Activated CD4-positive, alpha-beta T cell treated with anti-CD3 and anti-CD28 coated beads for 36 hours (primary cell): ENCODE measurements around the gene STK11. TPM values are rescaled to one million over a fixed set of nuclear protein-coding genes. Genes with fewer than 3 reads are reported as not detected.

Source experiments
- ATAC-seq: fragments of 200-7000 bp; cut with Tn5 transposase; one replicate; pipeline ENCODE4 v1.10.0; 2021; ENCODE audit warnings: mild to moderate bottlenecking, moderate library complexity
- CTCF ChIA-PET: fragments of 350-600 bp; sonication (Branson Sonifier 250); formaldehyde crosslinking; loops from one replicate; lab custom pipeline; 2021; ENCODE audit warnings: antibody characterized with exemption; lab: Charles Lee
- POLR2A ChIA-PET: fragments of 350-600 bp; sonication (Branson Sonifier 250); formaldehyde crosslinking; loops from one replicate; lab custom pipeline; 2021; ENCODE audit warnings: antibody characterized with exemption, inconsistent platforms; lab: Charles Lee
- DNase-seq: peaks from one replicate; pipeline ENCODE4 v3.0.0-alpha.2; 2020
- H3K27ac Mint-ChIP-seq: one replicate; pipeline ENCODE4 v1.8.0; 2021; ENCODE audit warnings: mixed read lengths
- H3K27me3 Mint-ChIP-seq: one replicate; pipeline ENCODE4 v1.8.0; 2021; ENCODE audit warnings: mixed read lengths
- H3K36me3 Mint-ChIP-seq: one replicate; pipeline ENCODE4 v1.8.0; 2021; ENCODE audit warnings: low read depth, mixed read lengths
- H3K4me1 Mint-ChIP-seq: one replicate; pipeline ENCODE4 v1.8.0; 2021; ENCODE audit warnings: mixed read lengths
- H3K4me3 Mint-ChIP-seq: one replicate; pipeline ENCODE4 v1.8.0; 2021; ENCODE audit warnings: mild to moderate bottlenecking, moderate library complexity, mixed read lengths
- H3K9me3 Mint-ChIP-seq: one replicate; pipeline ENCODE4 v1.8.0; 2021; ENCODE audit warnings: low read depth, mixed read lengths
- intact Hi-C, 2 experiments: fragments of 100-400 bp; cut with DNase I in 1 of 2; cut with micrococcal nuclease in 1 of 2; formaldehyde crosslinking; loops; one replicate each; pipeline versions ENCODE4 v1.14.2 to v1.15.1; 2022 to 2024; cut with DNase I, micrococcal nuclease
- total RNA-seq, 2 experiments: library from RNA; stranded (reverse); gene quantifications; one replicate each; pipeline ENCODE4 v1.2.3, GENCODE V29; 2021

The STK11 gene
- total RNA-seq, 2 experiments from 2014 or later = 49.2 to 61.5 TPM

DNA sequence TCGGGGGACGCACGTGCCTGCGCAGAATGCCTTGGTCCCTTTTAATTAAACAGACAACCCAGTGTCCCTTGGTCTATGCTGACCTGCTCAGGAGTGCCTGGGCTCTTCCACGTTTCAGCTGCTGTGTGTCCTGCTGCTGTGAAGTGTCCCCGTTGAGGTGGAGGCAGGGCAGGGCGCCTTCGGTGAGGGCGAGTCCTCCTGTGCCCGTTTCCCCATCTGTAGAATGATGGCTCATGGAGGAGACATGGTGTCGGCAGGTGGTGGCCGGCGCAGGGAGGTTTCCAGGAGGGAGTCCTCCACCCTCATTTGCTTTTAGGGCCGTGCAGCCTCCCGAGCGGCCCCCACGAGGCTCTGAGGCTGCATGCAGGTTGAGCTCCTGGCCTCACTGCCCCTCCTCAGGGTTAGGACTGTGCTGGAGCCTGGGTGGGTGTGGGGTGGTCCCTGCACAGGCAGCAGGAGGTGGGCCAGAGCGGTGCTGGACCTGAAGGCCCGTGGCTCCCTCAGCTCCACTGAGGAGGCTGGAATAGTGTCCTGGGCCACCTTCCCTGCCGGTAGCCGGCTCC lies 8.8 kb downstream of the STK11 start:
- ATAC-seq (no peak), DNase-seq (no peak)
- no peaks in the 10 kb centered on the region for H3K27me3 Mint-ChIP-seq
- H3K4me3 Mint-ChIP-seq = peak overlapping the region; percentile 72
- ChIA-PET POLR2A (interaction anchor here (1.3 kb wide), 1 partner anchor 55 kb away, joined by 8 read pairs; the partner anchor contains the start of gene CIRBP), CTCF (interaction anchor here (0.5 to 1.2 kb wide), 5 partner anchors 9 to 189 kb away, joined by 3 to 6 read pairs (median 3); no protein-coding TSS in a partner anchor)
- peaks cover 31% of the 10 kb centered on the region for H3K4me1 Mint-ChIP-seq
- H3K9me3 Mint-ChIP-seq = no peaks in the 10 kb centered on the region
- intact Hi-C loops = no loop called here
- H3K36me3 Mint-ChIP-seq = peaks cover 26% of the 10 kb centered on the region
- H3K27ac Mint-ChIP-seq = peak overlapping the region; percentile 99

DNA sequence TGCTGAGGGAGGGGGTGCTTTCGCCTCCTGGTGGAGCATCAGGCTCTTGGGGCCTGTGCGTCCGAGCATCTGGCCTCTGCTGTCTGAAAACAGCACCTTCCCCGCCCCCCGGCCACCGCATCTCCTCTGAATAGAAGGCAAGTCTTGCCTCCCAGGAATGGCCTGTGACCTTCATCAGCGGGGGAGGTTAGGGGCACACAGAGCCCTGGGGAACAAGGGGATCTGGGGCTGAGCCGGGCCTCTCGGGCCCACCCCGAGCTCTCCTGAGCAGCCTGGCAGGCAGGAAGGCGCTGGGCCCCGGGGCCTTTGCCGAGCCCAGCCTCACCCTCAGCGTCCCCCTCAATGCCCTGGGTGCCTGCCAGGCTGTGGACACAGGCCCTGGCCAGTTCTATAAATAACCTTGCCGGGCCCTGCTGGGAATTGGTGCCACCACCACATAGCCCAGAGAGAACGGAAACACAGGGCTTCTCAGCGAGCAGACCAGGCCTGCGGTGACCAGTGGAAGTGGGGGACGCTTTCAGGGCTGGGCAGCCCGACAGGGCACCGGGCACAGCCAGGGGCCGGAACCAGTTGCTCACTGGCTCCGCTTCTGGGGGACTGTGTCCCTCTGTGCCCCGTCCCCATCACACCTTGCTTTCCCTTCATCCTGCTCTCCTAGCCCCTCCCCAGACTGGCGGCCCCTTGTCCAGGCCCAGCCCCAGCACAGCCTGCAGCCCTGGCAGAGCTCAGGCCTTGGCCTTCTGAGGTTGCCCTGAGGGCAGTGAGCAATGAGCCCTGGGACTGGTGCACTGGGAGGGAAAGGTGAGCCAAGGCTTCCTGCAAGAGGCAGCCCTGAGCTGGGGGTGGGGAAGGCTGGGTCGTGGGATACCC lies 9.5 kb downstream of the STK11 start:
- no peak for ATAC-seq
- intact Hi-C loops = no loop called here
- Mint-ChIP-seq H3K4me3 (no peak overlapping the region), H3K9me3 (no peaks in the 10 kb centered on the region), H3K4me1 (peaks cover 28% of the 10 kb centered on the region), H3K36me3 (peaks cover 20% of the 10 kb centered on the region), H3K27ac (no peak overlapping the region), H3K27me3 (no peaks in the 10 kb centered on the region)
- DNase-seq = no peak
- POLR2A ChIA-PET = interaction anchor here (1.3 kb wide), 1 partner anchor 54 kb away, joined by 8 read pairs; the partner anchor contains the start of gene CIRBP
- CTCF ChIA-PET = interaction anchor here (0.6 kb wide), 1 partner anchor 61 kb away, joined by 3 read pairs; no protein-coding TSS in a partner anchor

DNA sequence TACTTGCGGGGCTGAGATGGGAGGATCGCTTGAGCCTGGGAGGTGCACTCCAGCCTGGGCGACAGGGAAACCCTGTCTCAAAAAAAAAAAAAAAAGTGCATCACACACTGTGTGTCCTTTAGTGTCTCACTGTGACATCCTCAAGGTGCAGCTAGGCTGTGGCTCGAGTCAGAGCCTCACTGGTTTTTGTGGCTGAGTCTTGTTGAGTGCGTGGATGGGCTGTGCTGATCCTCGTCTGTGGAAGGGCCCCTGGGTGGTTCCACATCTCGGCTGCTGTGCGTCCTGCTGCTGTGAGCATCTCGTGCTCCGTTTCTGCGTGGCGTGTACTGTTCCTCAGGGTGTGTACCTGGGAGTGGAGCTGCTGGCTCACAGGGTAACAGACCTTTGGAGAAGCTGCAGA lies 11.2 kb downstream of the STK11 start:
- Mint-ChIP-seq H3K4me3 (no peak overlapping the region), H3K27me3 (no peaks in the 10 kb centered on the region), H3K4me1 (peaks cover 19% of the 10 kb centered on the region), H3K9me3 (no peaks in the 10 kb centered on the region), H3K27ac (no peak overlapping the region), H3K36me3 (peaks cover 10% of the 10 kb centered on the region)
- ChIA-PET CTCF (interaction anchor here (0.7 kb wide), 1 partner anchor 38 kb away, joined by 3 read pairs; no protein-coding TSS in a partner anchor), POLR2A (no interaction called here)
- ATAC-seq = no peak
- intact Hi-C loops = no loop called here
- DNase-seq = no peak

DNA sequence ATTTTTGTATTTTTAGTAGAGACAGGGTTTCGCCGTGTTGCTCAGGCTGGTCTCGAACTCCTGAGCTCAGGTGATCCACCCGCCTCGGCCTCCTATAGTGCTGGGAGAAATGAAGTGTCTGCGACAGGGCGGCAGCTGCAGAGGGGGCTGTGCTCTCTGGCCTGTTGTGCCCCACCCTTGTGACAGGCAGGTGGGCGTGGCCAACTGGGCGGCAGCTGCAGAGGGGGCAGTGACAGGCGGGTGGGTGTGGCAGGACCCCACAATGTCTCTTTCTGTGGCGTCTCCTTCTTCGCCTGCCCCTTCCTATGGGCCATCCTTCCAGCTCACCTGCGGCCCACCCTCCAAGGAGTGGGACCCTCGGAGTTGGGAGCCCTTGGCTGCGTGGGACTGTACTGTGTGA lies 11.8 kb downstream of the STK11 start:
- no peak for ATAC-seq
- H3K27ac Mint-ChIP-seq = no peak overlapping the region
- no peak for DNase-seq
- H3K4me3 Mint-ChIP-seq = no peak overlapping the region
- ChIA-PET CTCF (interaction anchor here (0.7 kb wide), 2 partner anchors 37 to 237 kb away, joined by 3 read pairs; no protein-coding TSS in a partner anchor), POLR2A (no interaction called here)
- H3K4me1 Mint-ChIP-seq = peaks cover 19% of the 10 kb centered on the region
- no peaks in the 10 kb centered on the region for H3K27me3 Mint-ChIP-seq
- H3K9me3 Mint-ChIP-seq = no peaks in the 10 kb centered on the region
- intact Hi-C loops = no loop called here
- peaks cover 9% of the 10 kb centered on the region for H3K36me3 Mint-ChIP-seq

DNA sequence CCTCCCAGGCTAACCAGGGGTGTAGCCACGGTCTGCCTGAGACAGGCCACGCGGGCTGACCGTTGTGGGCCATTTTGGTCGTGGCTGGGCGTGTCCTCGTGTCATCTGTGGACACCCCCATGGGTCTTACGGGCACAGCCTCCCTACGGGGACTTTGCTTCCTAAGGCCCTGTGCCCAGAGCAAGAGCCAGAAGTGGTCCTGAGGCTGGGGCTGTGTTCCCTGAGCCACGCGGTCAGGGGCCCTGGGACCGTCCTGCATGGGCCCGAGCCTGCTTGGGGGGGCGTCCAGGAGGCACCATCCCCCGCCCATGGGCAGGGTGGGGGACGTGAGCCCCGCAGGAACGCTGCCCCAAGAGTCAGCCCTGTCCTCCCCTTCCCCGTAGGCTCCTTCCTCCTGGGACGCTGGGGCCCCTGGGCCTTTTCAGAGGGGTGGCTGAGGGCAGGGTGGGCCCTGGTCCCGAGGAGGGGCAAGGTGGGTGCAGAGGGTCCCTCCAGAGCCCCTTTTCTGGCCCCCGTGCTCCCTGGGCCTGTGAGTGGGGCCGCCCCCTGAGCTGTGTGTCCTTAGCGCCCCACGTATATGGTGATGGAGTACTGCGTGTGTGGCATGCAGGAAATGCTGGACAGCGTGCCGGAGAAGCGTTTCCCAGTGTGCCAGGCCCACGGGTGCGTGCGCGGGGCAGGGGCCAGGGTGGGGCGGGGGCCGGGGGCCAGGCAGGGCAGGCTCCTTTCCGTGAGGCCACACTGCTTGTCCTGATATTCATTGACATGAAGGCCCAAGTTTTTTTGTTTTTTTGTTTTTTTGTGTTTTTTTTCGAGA lies 13.4 kb downstream of the STK11 start:
- CTCF ChIA-PET = interaction anchor here (0.7 kb wide), 1 partner anchor 25 kb away, joined by 3 read pairs; no protein-coding TSS in a partner anchor
- Mint-ChIP-seq H3K27ac (no peak overlapping the region), H3K4me3 (no peak overlapping the region), H3K36me3 (no peaks in the 10 kb centered on the region), H3K4me1 (peaks cover 7% of the 10 kb centered on the region), H3K9me3 (no peaks in the 10 kb centered on the region), H3K27me3 (no peaks in the 10 kb centered on the region)
- intact Hi-C loops = no loop called here
- POLR2A ChIA-PET = no interaction called here
- DNase-seq (no peak), ATAC-seq (no peak)

DNA sequence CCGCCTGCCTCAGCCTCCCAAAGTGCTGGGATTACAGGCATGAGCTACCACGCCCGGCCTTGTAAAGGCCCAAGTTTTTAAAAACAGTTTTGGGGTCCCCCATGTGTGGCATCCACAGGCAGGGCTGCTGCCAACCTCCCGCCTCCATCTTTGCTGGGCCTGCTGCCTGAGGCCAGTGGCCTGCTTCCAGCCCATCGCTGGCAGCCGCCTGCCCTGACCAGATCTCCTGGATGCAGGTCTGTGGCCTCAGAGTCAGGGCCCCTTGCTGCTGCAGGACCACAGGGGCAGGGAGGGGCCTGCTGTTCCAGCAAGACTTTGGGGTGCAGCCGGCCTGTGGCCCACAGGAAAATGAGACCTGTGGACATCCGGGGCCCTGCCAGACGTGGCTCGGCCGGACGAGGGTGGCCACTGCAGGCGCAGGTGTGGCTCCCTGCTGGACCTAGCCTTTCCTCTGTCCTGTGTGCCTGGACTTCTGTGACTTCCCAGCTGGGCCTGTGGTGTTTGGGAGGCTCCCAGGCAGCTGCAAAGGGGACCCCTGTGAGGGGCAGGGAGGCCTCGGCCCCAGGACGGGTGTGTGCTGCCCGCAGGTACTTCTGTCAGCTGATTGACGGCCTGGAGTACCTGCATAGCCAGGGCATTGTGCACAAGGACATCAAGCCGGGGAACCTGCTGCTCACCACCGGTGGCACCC lies 14.4 kb downstream of the STK11 start:
- ATAC-seq = no peak
- H3K27me3 Mint-ChIP-seq = no peaks in the 10 kb centered on the region
- no peak overlapping the region for H3K27ac Mint-ChIP-seq
- H3K9me3 Mint-ChIP-seq = no peaks in the 10 kb centered on the region
- ChIA-PET CTCF (no interaction called here), POLR2A (no interaction called here)
- intact Hi-C loops = no loop called here
- H3K4me3 Mint-ChIP-seq = no peak overlapping the region
- H3K4me1 Mint-ChIP-seq = peaks cover 3% of the 10 kb centered on the region
- no peaks in the 10 kb centered on the region for H3K36me3 Mint-ChIP-seq
- no peak for DNase-seq

DNA sequence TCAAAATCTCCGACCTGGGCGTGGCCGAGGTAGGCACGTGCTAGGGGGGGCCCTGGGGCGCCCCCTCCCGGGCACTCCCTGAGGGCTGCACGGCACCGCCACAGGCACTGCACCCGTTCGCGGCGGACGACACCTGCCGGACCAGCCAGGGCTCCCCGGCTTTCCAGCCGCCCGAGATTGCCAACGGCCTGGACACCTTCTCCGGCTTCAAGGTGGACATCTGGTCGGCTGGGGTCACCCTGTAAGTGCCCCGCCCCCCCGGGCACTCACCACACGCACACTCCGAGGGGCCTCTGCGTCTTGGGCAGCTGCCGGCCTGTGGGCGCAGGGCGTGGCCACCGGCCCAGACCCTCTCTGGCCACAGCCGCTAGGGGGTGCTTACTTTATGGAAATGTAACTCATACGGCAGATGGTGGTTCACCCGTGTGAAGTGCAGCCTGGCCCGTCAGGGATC lies 14.9 kb downstream of the STK11 start:
- intact Hi-C loops = no loop called here
- Mint-ChIP-seq H3K27me3 (no peaks in the 10 kb centered on the region), H3K4me3 (no peak overlapping the region), H3K4me1 (peaks cover 3% of the 10 kb centered on the region), H3K36me3 (no peaks in the 10 kb centered on the region), H3K27ac (no peak overlapping the region), H3K9me3 (no peaks in the 10 kb centered on the region)
- ChIA-PET CTCF (interaction anchor here (1.1 kb wide), 1 partner anchor 11 kb away, joined by 4 read pairs; no protein-coding TSS in a partner anchor), POLR2A (no interaction called here)
- DNase-seq (no peak), ATAC-seq (no peak)

DNA sequence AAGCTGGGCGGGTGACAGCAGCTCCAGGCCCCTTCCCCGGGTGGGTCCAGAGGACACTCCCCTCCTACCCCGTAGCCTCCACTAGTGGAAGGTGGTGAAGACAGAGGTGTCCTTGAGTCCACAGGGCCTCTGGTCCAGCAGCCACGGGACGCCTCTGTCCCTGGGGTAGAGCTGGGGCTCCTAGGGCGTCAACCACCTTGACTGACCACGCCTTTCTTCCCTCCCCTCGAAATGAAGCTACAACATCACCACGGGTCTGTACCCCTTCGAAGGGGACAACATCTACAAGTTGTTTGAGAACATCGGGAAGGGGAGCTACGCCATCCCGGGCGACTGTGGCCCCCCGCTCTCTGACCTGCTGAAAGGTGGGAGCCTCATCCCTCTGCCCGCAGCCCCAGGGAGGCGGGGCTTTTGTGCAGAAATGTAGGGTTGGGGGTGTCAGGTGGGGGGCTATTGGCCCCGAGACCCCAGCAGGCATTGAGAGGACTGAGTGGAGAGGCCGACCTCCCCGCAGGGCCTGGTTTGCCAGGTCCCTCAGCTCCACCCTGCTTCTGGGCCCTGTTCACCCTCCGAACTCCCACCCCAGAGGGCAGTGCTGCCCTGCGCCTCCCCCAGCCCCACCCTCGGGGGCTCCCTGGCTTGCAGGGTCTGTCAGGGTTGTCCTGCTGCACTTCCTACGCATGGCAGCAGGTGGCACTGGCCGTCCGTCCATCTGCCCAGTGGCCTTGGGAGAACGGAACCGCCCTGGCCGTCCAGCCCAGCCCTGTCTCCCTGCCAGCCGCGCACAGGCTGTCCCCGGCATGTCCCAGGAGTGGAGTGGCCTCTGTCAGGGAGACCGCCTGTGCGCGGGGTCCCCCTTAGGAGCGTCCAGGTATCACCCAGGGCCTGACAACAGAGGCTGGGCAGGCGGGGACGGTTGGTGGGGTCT lies 15.7 kb downstream of the STK11 start:
- POLR2A ChIA-PET = no interaction called here
- Mint-ChIP-seq H3K4me1 (peaks cover 3% of the 10 kb centered on the region), H3K4me3 (no peak overlapping the region), H3K9me3 (no peaks in the 10 kb centered on the region), H3K36me3 (no peaks in the 10 kb centered on the region), H3K27me3 (no peaks in the 10 kb centered on the region), H3K27ac (no peak overlapping the region)
- ATAC-seq (no peak), DNase-seq (no peak)
- intact Hi-C loops = no loop called here
- CTCF ChIA-PET = interaction anchor here (0.6 to 1.1 kb wide), 2 partner anchors 12 to 735 kb away, joined by 3 to 4 read pairs; no protein-coding TSS in a partner anchor

DNA sequence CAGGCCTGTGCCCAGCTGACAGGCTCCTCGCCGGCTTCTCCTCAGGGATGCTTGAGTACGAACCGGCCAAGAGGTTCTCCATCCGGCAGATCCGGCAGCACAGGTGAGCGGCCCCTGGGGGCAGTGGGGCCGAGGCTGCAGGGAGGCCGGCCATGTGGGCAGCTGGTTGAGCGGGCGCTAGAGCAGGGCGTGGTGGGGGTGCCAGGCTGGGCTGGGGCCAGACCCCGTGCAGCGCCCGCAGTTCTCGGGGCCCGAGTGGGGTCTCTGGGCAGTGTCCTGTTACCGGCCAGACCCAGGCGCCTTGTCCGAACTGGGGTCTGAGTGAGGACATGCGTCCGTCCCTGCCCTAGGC lies 16.3 kb downstream of the STK11 start:
- ATAC-seq (no peak), DNase-seq (no peak)
- ChIA-PET POLR2A (no interaction called here), CTCF (interaction anchor here (1.4 kb wide), 1 partner anchor 22 kb away, joined by 4 read pairs; no protein-coding TSS in a partner anchor)
- no peak overlapping the region for H3K4me3 Mint-ChIP-seq
- intact Hi-C loops = no loop called here
- H3K4me1 Mint-ChIP-seq = peaks cover 2% of the 10 kb centered on the region
- H3K27me3 Mint-ChIP-seq = no peaks in the 10 kb centered on the region
- no peaks in the 10 kb centered on the region for H3K9me3 Mint-ChIP-seq
- no peak overlapping the region for H3K27ac Mint-ChIP-seq
- no peaks in the 10 kb centered on the region for H3K36me3 Mint-ChIP-seq

DNA sequence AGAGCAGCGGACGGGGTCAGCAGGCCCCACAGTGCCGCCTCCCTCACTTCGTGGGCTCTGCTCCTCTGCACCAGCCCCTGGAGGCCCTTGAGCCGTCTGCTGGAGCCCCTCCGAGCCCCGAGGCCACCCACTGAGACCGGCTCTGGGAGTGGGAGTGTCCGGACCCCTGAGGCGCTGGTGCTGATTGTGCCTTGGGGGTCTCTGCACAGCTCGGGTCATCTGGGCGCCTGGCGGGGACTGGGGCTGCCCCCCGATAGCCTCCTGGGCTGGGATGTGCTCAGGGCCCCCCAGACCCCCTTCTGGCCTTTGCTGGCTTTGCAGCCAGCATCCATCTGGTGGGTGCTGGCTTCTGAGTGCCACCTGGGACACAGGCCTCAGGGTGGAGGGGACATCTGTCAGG lies 16.8 kb downstream of the STK11 start:
- Mint-ChIP-seq H3K36me3 (peaks cover 2% of the 10 kb centered on the region), H3K9me3 (no peaks in the 10 kb centered on the region), H3K4me1 (no peaks in the 10 kb centered on the region), H3K4me3 (no peak overlapping the region), H3K27ac (no peak overlapping the region), H3K27me3 (no peaks in the 10 kb centered on the region)
- intact Hi-C loops = no loop called here
- no peak for ATAC-seq
- POLR2A ChIA-PET = no interaction called here
- CTCF ChIA-PET = interaction anchor here (1.0 to 1.6 kb wide), 3 partner anchors 9 to 22 kb away, joined by 3 to 6 read pairs (median 4); no protein-coding TSS in a partner anchor
- no peak for DNase-seq
